ENCODE data around the gene ZDHHC23. TPM values are rescaled to one million over a fixed set of nuclear protein-coding genes. Genes with fewer than 3 reads are reported as not detected.

Gene ZDHHC23
- total RNA-seq, 2 donors from 2014 or later: 5.6 to 7.0 TPM

GRCh38 chr3:113954091-113954685 is 6.4 kb downstream of the ZDHHC23 start:
- TF ChIP-seq POLR2A (IDR thresholded peaks at IDR 0.05): no peak
- no peak for TF ChIP-seq CTCF (IDR thresholded peaks at IDR 0.05)
- intact Hi-C loops (cut with DNase I): no loop called here
- ATAC-seq (no peak), DNase-seq (no peak)
- Histone ChIP-seq H3K27ac (no peak overlapping the region), H3K4me1 (peaks cover under 1% of the 10 kb centered on the region), H3K27me3 (no peaks in the 10 kb centered on the region), H3K4me3 (no peak overlapping the region), H3K9me3 (no peaks in the 10 kb centered on the region), H3K36me3 (replicated peaks in 1 of 2; ENCODE audit: insufficient read depth in 1 of 2, low read depth in 2 of 2) (peaks cover 0 to 9% of the 10 kb centered on the region in 2 donors)
- WGBS, 2 donors: 89 to 90% methylated on average over 8 of the region's 8 CpGs

DNA sequence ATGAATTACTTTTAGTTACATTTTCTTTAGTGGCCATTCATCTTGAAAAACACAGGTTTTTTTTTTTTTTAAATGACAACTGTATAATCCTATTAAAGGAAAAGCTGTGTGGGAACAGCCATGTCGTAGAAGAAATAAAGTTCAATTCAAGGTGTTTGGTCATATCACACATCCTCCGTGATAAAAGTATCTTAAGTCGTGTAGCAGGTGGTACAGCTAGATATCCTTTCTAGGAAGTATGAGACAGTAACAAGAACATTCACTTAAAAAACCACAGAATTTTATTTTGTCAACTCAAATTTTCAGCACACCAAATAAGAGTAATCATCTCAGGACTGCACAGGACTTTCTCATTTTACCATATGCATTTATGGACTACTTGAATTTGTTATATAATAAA is 16.1 kb downstream of the ZDHHC23 start:
- intact Hi-C loops (cut with DNase I): no loop called here
- no peak for ATAC-seq
- Histone ChIP-seq H3K36me3 (replicated peaks in 1 of 2; ENCODE audit: insufficient read depth in 1 of 2, low read depth in 2 of 2) (no peaks in the 10 kb centered on the region), H3K27me3 (no peaks in the 10 kb centered on the region), H3K9me3 (no peaks in the 10 kb centered on the region), H3K4me3 (no peak overlapping the region), H3K4me1 (no peaks in the 10 kb centered on the region), H3K27ac (no peak overlapping the region)
- DNase-seq: no peak
- 60 to 73% methylated on average over 3 of the region's 3 CpGs for WGBS, 2 donors
- TF ChIP-seq POLR2A (IDR thresholded peaks at IDR 0.05) (no peak), CTCF (IDR thresholded peaks at IDR 0.05) (no peak)

GRCh38 chr3:113966172-113966571 is 18.4 kb downstream of the ZDHHC23 start:
- no peaks in the 10 kb centered on the region for H3K4me1 ChIP-seq
- no peak for TF ChIP-seq CTCF (IDR thresholded peaks at IDR 0.05)
- no peak for TF ChIP-seq POLR2A (IDR thresholded peaks at IDR 0.05)
- 69 to 76% methylated on average over 2 of the region's 2 CpGs for WGBS, 2 donors
- intact Hi-C loops (cut with DNase I): no loop called here
- H3K36me3 ChIP-seq (replicated peaks in 1 of 2; ENCODE audit: insufficient read depth in 1 of 2, low read depth in 2 of 2): no peaks in the 10 kb centered on the region
- H3K27me3 ChIP-seq: no peaks in the 10 kb centered on the region
- no peak overlapping the region for H3K27ac ChIP-seq
- no peak for DNase-seq
- no peaks in the 10 kb centered on the region for H3K9me3 ChIP-seq
- no peak overlapping the region for H3K4me3 ChIP-seq
- no peak for ATAC-seq

- intact Hi-C loops (cut with DNase I): no loop called here
- no peaks in the 10 kb centered on the region for H3K36me3 ChIP-seq (replicated peaks in 1 of 2; ENCODE audit: insufficient read depth in 1 of 2, low read depth in 2 of 2)
- WGBS, 2 donors: 57 to 62% methylated on average over 2 of the region's 2 CpGs
- H3K27me3 ChIP-seq: no peaks in the 10 kb centered on the region
- TF ChIP-seq POLR2A (IDR thresholded peaks at IDR 0.05): no peak
- no peak for TF ChIP-seq CTCF (IDR thresholded peaks at IDR 0.05)
- ATAC-seq (peak; percentile 40), DNase-seq (no peak)
- no peaks in the 10 kb centered on the region for H3K9me3 ChIP-seq
- H3K4me3 ChIP-seq: no peak overlapping the region
- H3K4me1 ChIP-seq: no peaks in the 10 kb centered on the region
- H3K27ac ChIP-seq: no peak overlapping the region
Observed at GRCh38 chr3:113968986-113969385, 21.2 kb downstream of the ZDHHC23 start.

GRCh38 chr3:113977822-113978221 is 30.0 kb downstream of the ZDHHC23 start:
- Histone ChIP-seq H3K27me3 (no peaks in the 10 kb centered on the region), H3K4me1 (no peaks in the 10 kb centered on the region), H3K27ac (no peak overlapping the region), H3K9me3 (no peaks in the 10 kb centered on the region), H3K4me3 (no peak overlapping the region), H3K36me3 (replicated peaks in 1 of 2; ENCODE audit: insufficient read depth in 1 of 2, low read depth in 2 of 2) (peaks cover 2 to 4% of the 10 kb centered on the region in 2 donors)
- intact Hi-C loops (cut with DNase I): no loop called here
- no peak for ATAC-seq
- no peak for DNase-seq
- TF ChIP-seq POLR2A (IDR thresholded peaks at IDR 0.05): no peak
- no peak for TF ChIP-seq CTCF (IDR thresholded peaks at IDR 0.05)
- WGBS, 2 donors: 92 to 96% methylated on average over 4 of the region's 4 CpGs
